ENCODE measurements around the gene CAMTA1.

CAMTA1 gene

GRCh38 chr1:7435276-7436055, 650.2 kb downstream of the CAMTA1 start:
- DNase-seq (ENCODE audit: low read depth), result no peak

GRCh38 chr1:7436056-7437005, 651.1 kb downstream of the CAMTA1 start:
- DNase-seq (ENCODE audit: low read depth), result no peak

GRCh38 chr1:7437036-7437435, 651.8 kb downstream of the CAMTA1 start:
- no peak for DNase-seq (ENCODE audit: low read depth)

GRCh38 chr1:7437608-7438395, 652.5 kb downstream of the CAMTA1 start:
- no peak for DNase-seq (ENCODE audit: low read depth)

- no peak for DNase-seq (ENCODE audit: low read depth)
Observed at GRCh38 chr1:7438396-7438785, 653.1 kb downstream of the CAMTA1 start.

GRCh38 chr1:7438921-7439655, 653.8 kb downstream of the CAMTA1 start:
- no peak for DNase-seq (ENCODE audit: low read depth)

GRCh38 chr1:7440154-7440553, 654.9 kb downstream of the CAMTA1 start:
- no peak for DNase-seq (ENCODE audit: low read depth)

GRCh38 chr1:7441143-7441841, 656.0 kb downstream of the CAMTA1 start:
- no peak for DNase-seq (ENCODE audit: low read depth)

GRCh38 chr1:7442036-7442435, 656.8 kb downstream of the CAMTA1 start:
- DNase-seq (ENCODE audit: low read depth), result no peak

- DNase-seq (ENCODE audit: low read depth), result no peak
Observed at GRCh38 chr1:7442918-7443317, 657.7 kb downstream of the CAMTA1 start.

GRCh38 chr1:7444363-7444762, 659.1 kb downstream of the CAMTA1 start:
- no peak for DNase-seq (ENCODE audit: low read depth)

GRCh38 chr1:7447093-7447492, 661.8 kb downstream of the CAMTA1 start:
- DNase-seq (ENCODE audit: low read depth), result no peak

GRCh38 chr1:7447736-7448135, 662.5 kb downstream of the CAMTA1 start:
- DNase-seq (ENCODE audit: low read depth), result no peak

- DNase-seq (ENCODE audit: low read depth), result no peak
Observed at GRCh38 chr1:7448986-7449385, 663.7 kb downstream of the CAMTA1 start.

GRCh38 chr1:7449750-7450149, 664.5 kb downstream of the CAMTA1 start:
- DNase-seq (ENCODE audit: low read depth), result no peak

- DNase-seq (ENCODE audit: low read depth), result no peak
Observed at GRCh38 chr1:7450838-7451237, 665.6 kb downstream of the CAMTA1 start.

GRCh38 chr1:7453038-7453437, 667.8 kb downstream of the CAMTA1 start:
- no peak for DNase-seq (ENCODE audit: low read depth)

GRCh38 chr1:7454052-7454815, 669.0 kb downstream of the CAMTA1 start:
- DNase-seq (ENCODE audit: low read depth), result no peak

- DNase-seq (ENCODE audit: low read depth), result no peak
Observed at GRCh38 chr1:7454895-7455784, 669.9 kb downstream of the CAMTA1 start.
